Kasumi-1 (cell line): ENCODE measurements around the gene PIWIL4.
"Not testable (repeated sequence)": the region's sequence is repeated elsewhere in the genome, so short reads cannot be mapped to it uniquely, and the experiment has no call there.

Experiments used
- DNase-seq, 2 experiments: peaks; one replicate each; lab custom pipeline; 2025; lab: John Stamatoyannopoulos, UW

Gene PIWIL4

DNA sequence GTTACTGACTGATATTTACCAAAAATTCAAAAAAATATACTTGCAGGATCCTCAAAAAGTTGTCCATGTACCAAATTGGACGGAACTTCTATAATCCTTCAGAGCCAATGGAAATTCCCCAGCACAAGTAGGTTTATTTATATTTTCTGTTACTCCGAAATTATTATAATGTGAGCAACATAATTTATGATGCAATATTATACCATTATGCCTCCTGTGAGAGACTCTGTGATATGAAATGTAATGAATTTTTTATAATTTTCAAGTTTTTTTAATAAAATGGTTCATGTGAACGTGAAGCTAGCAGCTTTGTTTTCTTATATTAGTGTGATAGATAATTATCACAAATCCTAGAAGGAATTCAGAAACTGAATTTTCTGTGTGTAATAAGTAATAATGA lies 18.2 kb downstream of the PIWIL4 start:
- DNase-seq: no peak

GRCh38 chr11:94586546-94586945 lies 19.4 kb downstream of the PIWIL4 start:
- no peak for DNase-seq

- no peak for DNase-seq
Measured at GRCh38 chr11:94586978-94587377, 19.8 kb downstream of the PIWIL4 start.

GRCh38 chr11:94588366-94588942 lies 21.3 kb downstream of the PIWIL4 start:
- no peak for DNase-seq

GRCh38 chr11:94590352-94591041 lies 23.3 kb downstream of the PIWIL4 start:
- DNase-seq: no peak

DNA sequence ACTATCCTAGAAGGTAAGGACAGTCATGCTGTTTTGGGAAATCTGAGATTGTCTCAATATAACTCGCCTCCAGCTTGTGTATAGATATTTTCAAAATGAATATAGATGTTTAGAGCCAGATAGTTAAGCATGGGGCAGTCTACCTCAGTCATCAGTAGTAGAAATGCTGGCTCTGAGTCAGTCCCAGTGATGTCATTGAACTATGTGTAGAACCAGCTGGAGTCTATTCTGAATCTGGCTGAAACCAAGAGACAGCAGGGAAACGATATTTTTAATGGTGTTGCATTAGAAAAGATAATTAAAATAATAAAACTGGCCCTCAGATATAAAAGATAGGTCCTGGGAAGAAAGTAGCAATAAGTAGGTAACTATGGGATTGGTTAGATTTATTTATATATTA lies 25.9 kb downstream of the PIWIL4 start:
- no peak for DNase-seq

- DNase-seq: no peak
Measured at GRCh38 chr11:94595076-94595475, 27.9 kb downstream of the PIWIL4 start.

DNA sequence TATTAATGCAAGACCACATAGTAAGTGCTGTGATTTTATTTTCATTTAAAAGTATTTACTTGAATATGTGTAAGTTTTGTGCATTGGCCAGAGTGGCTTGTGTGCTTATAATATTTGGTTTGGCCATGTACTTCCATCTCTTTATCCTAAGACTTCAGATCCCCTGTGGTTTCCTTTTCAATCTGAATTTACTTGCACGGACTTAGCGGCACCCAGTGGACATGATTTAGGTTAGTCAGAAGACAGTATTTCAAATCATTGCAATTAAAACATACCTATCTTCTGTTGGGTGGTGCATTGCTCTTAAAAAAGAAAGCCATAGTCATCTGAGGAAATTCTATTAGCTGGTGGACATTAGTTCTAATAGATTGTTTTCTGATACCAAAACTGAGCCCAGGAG lies 30.7 kb downstream of the PIWIL4 start:
- DNase-seq: peak; percentile 31 to 40

GRCh38 chr11:94599510-94599909 lies 32.3 kb downstream of the PIWIL4 start:
- DNase-seq: no peak

DNA sequence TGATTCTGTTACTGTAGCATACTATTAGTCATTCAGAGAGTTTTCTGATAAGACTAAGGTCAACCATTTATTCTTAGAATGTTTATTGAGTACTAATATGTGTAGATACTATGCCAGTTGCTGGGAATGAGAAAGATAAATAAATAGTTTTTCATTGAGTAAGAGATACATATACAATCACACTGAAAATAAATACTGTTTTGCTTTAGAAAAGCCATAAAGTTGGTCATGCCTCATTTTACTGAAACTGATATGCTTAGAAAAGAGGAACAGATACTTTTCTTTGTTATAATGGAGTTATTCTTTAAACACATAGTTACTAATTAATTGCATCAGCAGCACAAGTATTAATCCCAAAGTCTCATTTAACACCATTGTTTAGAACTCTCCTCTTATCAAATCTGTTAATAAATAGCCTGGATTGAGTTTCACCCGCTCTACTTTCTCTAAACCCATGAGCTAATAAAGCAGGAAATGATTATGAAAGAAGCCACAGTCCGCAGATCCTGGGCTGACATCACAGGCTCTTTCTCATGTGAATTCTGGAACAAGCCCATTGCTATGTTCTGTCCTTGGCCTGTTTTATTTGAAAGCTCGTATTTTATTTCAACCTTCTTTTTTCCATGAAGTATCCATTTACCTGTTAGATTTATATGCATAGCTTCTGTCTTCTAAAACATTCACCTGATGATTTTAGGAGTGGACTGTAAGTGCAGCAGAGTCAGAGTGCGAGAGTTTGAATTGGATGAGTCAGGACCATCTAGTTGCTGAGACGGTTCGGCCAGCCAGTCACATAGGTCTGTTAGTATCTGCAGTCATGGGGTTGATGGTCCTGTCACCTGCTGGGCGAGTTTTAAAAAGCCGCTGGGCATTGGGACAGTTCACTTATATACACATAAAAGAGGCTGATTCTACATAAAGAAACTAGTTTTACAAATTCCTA lies 35.5 kb downstream of the PIWIL4 start:
- peak; percentile 92 to 94 for DNase-seq

DNA sequence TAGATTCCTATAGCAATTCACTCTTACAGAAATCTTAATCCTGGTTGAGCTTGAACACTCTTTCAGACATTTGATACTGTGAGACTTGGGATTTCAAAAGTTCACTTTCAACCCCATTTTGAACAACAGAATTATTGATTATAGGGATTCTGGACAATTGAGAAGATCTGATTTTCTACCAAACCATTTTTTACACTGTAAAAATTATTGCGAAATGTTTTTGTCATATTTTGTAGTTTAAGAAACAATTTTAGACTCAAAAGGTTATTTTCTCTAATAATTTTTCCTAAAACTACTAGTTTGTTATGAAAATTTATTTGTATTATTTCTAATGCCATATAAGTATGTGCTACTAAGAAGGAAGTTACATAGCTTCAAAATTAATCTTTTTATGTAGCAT lies 36.4 kb downstream of the PIWIL4 start:
- DNase-seq: no peak

- DNase-seq: no peak
Measured at GRCh38 chr11:94604482-94604881, 37.3 kb downstream of the PIWIL4 start.

GRCh38 chr11:94613120-94613519 lies 46.0 kb downstream of the PIWIL4 start:
- no peak for DNase-seq

DNA sequence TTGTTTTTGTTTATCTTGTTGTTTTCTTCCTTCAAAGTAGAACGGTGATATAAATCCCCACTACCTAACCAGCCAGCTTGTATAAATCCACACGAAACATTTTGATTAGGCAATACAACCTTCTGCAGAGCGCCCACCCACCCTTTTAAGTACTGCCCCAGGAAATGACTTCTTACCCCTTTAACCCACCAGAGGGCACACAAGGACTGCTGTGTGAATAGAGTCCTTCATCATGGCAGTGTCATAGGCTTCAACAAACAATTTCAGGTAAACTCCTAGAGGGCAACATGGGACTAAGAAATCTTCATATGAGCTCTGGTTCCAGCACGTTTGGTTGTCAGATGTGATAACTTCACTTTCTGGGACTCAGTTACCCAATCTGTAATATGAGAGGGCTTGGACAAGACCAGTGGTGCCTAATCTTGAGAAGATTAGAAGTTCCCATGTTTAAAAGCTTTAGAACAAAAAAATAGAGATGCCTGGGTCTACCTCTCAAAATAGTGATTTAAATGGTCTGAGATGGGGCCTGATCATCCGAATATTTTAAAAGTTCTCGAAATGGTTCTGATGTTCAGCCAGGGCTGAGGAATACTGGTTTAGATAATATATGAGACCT lies 56.1 kb downstream of the PIWIL4 start:
- peak; percentile 84 to 93 for DNase-seq

GRCh38 chr11:94625422-94625821 lies 58.3 kb downstream of the PIWIL4 start:
- not testable (repeated sequence) for DNase-seq

DNA sequence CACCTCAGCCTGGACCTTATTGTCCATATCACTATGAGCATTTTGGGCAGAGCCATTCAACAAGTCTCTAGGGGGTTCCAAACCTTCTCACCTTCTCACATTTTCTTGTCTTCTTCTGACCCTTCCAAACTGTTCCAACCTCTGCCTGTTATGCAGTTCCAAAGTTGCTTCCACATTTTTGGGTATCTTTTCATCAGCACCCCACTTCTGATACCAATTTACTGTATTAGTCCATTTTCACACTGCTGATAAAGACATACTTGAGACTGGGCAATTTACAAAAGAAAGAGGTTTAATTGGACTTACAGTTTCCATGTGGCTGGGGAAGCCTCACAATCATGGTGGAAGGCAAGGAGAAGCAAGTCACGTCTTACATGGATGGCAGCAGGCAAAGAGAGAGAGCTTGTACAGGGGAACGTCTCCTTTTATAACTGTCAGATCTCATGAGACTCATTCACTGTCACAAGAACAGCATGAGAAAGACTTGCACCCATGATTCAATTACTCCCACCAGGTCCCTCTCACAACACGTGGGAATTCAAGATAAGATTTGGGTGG lies 59.9 kb downstream of the PIWIL4 start:
- DNase-seq: not testable (repeated sequence)

GRCh38 chr11:94629741-94630140 lies 62.6 kb downstream of the PIWIL4 start:
- no peak for DNase-seq

GRCh38 chr11:94630221-94630620 lies 63.1 kb downstream of the PIWIL4 start:
- DNase-seq: peak; percentile 19 to 45

DNA sequence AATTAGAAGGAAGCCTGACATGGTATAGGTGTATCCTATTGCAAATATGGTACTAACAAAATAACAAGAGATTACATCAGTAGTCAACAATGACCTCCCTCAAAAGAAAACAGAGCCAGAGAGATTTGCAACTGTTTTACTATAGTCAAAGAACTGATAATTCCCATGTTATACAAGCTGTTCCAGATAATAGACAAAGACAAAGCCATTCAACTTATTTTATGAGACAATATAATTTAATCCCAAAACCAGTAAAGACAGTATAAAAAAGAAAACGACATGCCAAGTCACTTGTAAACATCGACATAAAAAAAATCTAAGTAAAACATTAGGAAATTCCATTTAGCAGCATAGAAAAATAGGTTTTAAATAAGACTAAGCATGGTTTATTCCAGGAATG lies 65.2 kb downstream of the PIWIL4 start:
- DNase-seq: no peak

GRCh38 chr11:94635072-94635471 lies 67.9 kb downstream of the PIWIL4 start:
- DNase-seq: no peak

- no peak for DNase-seq
Measured at GRCh38 chr11:94636388-94636949, 69.3 kb downstream of the PIWIL4 start.
